K562 (cell line): Measurements from ENCODE around the gene TRIM26.

ENCODE experiments used
- RAD21 ChIP-seq, 2 experiments: fragments of 250-450 bp in 1 of 2; fragments of 450-650 bp in 1 of 2; sonication (Bioruptor Pico) in 1 of 2; formaldehyde crosslinking in 1 of 2; IDR thresholded peaks in 1 of 2; conservative IDR thresholded peaks in 1 of 2; 2 replicates each; pipeline versions ENCODE4 v1.4.0 to v1.8.0; 2020 to 2022; ENCODE audit warnings: mild to moderate bottlenecking in 2 of 2, moderate library complexity in 1 of 2
- SMARCA5 ChIP-seq: fragments of 450-650 bp; IDR thresholded peaks from 2 replicates; pipeline ENCODE4 v1.6.1; 2016
- SRSF7 ChIP-seq: fragments of 200-400 bp; formaldehyde crosslinking; optimal IDR thresholded peaks from 2 replicates; pipeline ENCODE3; 2017; ENCODE audit warnings: mild to moderate bottlenecking, low read depth, low read length

- TF ChIP-seq SRSF7 (no peak), RAD21 (CRISPR knock-in tag; conservative IDR thresholded peaks at IDR 0.05 in 1 of 2, IDR thresholded peaks at IDR 0.05 in 1 of 2) (no peak), SMARCA5 (no peak)
These were observed 10.1 kb upstream of the TRIM26 start for GRCh38 chr6:30223339-30223738.
